EL (cell line): ENCODE measurements around the gene LRRC8C.
"Not testable (repeated sequence)": the region's sequence is repeated elsewhere in the genome, so short reads cannot be mapped to it uniquely, and the experiment has no call there.

Experiments
- DNase-seq: peaks from one replicate; pipeline ENCODE4 v3.0.0-alpha.2; 2016

The LRRC8C gene

DNA sequence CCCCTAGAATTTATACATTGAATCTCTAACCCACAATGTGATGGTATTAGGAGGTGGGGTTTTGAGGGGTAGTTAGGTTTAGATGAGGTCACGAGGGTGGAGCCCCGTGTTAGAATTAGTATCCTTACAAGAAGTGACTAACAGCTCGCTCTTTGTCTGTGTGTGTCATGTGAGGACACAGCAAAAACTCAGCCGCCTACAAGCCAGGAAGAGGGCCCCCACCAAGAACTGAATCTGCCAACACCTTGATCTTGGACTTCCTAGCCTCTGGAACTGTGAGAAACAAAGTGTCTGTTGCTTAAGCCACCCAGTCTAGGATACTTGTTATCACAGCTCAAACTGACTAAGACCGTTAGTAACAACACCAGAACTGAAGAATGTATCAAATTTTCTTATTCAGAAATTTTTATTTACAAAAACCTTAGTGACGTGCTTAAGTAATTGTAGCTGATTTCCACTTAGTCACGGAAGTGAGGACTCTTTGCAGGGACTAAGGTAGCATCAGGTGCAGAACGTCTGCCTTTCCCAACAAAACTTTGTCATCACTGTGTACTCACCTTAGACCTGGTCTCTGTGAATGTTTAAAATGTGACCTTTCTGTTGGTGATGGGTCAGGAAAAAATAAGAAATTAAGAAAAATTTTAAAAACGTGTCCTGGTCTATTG lies 24.5 kb upstream of the LRRC8C start:
- no peak for DNase-seq

DNA sequence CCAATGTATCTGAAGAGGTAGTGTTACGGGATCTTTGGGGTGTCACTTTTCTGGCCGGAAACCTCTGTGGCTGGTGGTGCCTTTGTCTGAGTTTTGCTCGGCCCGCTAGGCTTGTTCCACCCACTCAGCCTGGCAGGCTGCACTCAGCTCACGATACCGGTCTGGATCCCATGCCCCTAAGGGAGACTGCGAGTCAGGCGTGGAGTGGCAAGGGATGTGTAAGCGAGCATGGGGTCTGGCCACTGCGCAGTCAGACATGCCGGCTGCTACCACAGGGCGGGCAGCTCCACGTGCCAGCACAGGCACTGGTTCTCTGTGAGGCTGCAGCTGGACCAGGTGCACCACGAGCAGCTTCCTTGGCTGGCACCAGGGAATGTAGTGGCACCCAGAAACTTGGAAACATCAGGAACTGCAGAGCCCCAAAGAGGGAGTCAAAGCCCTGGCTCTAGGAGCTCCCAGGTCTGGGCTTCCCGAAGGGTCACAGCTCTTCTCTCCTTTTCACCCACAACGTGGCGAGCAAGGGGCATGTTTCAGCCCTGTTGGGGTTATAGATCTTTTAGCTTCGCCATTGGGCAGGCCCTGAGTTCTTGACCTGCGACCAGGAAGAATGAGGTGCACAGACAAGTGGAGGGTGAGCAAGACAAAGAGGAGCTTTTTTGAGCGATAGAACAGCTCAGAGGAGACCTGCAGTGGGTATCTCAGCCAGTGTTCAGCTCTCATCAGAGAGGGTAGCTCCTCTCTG lies 23.8 kb upstream of the LRRC8C start:
- DNase-seq: no peak

DNA sequence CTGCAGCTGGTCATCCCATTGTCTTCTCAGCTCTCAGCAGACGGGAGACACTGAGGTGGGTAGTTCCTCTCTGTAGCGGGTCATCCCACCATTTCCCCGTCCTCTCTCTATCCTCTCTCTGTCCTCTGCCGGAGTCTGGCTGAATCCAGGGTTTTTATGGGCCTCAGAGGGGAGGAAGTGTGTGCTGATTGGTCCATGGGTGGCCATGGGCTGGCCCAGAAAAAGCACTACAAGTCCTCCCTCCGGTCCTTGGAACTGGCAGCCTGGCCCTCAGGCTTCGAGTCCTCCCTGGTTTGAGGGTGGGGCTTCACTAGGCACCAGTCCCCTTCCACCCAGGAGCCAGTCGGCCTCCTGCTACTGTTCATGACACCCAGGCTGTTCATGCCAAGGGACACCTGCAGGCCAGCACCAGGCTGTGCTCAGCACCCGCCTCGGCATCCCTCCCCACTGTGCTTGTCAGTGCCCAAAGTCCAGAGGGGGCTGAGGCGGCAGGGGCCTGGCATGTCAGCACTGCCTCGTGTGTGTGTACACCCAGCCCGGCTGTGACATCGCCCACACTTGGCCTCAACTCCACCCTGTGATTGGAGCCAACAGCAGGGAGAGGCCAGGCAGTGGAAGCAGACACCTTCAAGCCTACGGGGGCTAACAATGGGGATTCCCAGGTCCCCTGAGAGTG lies 23.0 kb upstream of the LRRC8C start:
- DNase-seq: no peak

DNA sequence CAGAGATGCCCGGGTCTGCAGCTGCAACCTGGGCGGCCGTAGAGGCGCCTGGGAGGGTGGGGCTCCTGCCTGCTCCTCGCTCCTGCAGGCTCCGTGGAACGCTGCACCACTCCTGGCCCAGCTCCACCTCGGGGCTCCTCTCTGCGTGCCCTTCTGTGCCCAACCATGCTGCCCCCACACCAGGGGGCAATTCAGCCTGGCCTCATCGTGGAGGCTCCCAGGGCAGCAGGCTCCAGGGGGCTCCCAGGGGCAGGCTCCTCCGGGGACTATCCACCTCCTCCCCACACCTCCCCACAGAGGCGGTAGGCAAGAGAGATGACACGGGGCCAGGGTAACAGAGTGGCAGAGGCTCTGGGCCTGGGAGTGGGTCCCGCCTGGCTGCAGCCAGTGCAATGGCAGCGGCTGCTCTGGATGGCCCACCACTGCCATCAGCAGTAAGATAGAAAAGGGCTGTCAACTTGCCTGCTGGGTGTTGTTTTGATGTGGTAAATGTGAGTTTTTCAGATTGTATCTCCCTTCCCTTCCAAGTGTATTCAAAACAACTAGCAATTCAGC lies 22.4 kb upstream of the LRRC8C start:
- DNase-seq: no peak

DNA sequence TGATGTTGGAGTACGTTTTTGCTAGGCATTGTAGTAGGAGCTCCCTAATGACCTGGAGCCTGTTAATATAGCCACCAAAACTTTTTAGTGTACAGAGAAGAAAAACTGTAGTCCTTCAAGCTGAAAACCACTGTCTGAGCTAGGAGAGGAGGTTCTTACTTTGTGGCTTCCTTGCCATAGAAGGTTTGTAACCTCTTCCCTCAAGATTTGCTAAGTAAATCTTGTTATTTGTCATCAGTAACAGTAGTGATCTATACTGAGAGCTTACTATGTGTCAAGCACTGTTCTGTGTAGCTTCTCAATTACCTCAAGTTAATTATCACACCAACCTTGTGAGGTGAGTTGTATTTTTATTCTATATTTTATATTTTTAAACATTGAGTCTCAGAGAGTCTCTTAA lies 21.2 kb upstream of the LRRC8C start:
- no peak for DNase-seq

DNA sequence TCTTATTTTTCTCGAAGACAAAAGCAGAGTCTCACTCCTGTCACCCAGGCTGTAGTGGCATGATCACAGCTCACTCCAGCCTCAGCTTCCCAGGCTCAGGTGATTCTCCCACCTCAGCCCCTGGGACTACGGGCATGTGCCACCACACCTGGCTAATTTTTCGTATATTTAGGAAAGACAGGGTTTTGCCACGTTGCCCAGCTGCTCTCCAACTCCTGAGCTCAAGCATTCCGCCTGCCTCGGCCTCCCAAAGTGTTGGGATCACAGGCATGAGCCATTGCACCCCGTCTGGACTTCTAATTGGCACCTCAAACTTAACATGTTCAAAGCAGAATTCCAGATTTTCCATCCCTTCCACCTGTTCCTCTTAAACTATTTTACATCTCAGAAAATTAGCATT lies 19.0 kb upstream of the LRRC8C start:
- DNase-seq: no peak

DNA sequence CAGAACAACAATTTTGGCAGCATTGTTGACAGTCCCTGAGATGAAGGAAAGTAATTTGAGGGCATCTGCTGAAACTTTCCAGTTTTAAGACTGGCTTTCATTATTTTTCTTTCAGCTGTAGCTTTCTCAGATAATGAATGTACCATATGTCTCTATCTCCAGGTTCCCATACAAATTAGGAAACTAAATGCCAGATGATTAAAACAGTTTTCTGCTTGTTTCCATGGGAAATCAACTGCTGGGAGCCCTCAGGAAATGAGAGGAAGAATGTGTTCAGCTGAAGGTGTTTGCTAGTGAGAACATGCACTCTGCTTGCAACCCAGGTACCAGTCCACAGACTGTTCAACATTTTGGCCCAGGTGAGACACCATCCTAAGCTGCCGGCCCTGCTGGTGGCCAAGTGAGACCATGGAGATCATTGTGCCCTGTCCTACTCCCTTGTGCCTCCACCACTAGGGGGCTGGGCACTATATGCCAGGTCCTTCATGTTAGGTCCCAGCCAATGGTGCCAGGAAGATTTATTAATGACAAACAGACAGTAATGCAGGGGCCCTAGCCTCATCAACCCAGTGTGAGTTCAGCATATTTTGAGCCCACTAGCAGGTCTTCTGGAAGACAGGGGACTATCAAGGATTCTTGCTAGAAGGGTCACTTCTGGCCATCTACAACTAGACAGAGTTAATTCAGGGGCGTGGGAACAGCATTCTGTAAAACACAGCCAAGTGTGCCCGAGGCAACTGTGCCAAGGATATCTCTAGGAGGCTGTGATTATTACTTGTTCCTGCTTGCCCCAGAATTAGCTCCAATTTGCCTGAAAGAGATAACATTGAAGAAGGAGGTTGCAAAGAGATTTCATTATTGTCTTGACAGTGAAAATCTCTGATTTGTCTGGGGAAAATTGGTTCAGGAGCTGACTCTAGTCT lies 17.0 kb upstream of the LRRC8C start:
- DNase-seq: no peak

DNA sequence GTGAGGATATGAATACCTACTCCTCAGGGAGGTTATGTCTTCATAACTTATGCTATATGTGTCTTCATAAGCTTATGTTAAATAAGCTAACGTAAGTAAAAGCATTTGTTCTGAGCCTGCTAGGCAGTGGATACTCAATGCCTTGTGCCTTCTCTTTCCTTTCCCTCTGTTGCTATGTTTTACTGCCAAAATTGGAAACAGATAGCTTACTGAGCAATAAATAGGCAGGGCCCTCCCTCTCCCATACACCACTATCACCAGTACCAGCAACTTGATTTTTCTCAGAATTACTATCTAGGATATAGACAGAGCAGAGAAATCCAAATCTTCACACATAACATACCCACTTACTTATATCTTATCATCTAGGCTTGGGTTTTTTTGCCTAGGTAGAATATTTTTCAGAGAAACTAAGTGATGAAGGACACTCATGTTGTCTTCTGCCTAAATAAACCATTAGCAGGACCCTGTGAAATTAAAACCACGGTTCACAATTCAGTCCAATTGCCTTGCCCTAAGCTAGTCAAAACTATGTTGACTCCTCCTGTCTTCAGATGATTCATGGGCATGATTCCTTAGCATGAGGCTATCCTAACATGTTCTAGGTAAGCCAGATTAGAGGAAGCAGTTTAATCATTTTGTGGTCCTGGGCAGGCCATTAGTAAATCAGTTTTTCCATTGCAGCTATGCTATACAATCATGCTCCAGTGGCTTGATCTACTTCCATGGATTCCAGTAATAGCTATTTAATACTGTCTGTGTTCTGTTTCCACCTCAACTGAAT lies 15.9 kb upstream of the LRRC8C start:
- no peak for DNase-seq

DNA sequence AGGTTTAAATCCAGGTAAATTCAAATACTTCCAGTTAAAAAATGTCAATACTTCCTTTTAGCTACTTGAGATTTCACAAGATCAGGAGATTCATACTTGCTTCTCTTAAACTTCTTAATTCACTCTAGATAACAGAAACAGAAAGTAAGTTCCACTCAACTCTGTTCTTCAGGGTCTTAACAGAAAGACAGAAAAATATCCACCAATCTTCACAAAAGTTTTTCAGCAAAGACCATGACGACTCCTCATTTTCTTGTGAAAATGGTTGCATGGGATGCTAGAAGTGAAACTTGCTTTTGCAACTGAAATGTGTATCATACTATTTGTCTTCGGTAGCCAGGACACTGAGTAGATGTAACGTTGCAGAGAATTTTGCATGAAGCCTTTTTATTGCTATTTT lies 12.3 kb upstream of the LRRC8C start:
- no peak for DNase-seq

DNA sequence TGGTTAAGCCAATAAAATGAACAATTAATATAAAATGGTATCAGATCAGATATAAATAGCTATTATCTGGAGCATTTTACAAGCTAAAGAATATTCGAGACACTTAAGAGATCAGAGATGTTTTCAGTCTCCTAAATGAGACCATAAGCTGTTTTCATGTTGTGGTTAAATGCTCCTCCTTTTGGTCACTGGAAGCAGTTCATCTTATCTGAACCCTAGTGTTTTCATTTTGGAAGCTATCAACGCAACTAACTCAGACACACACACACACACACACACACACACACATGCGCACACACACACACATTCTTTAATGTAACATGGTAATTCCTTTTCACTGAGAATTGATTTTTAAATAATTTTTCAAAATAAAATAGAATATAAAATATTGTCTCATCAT lies 10.0 kb upstream of the LRRC8C start:
- no peak for DNase-seq

DNA sequence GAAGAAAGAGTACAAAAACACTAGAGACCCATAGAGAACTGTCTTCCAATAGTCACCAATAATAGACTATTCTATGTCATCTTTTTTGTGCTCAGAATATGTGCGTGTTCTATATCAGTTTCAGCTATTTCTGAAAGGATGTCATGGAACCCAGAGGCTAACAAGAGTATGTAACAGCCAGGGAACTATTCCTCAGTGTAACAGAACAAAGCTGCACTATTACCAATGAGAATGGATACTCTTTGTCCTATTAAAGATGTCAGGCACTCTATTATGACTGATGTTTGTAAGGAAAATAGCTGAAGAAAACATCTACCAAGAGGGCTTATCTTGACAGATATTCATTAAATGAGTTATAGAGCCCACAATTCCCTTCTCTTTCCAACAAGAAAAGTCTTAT lies 8.6 kb upstream of the LRRC8C start:
- no peak for DNase-seq

DNA sequence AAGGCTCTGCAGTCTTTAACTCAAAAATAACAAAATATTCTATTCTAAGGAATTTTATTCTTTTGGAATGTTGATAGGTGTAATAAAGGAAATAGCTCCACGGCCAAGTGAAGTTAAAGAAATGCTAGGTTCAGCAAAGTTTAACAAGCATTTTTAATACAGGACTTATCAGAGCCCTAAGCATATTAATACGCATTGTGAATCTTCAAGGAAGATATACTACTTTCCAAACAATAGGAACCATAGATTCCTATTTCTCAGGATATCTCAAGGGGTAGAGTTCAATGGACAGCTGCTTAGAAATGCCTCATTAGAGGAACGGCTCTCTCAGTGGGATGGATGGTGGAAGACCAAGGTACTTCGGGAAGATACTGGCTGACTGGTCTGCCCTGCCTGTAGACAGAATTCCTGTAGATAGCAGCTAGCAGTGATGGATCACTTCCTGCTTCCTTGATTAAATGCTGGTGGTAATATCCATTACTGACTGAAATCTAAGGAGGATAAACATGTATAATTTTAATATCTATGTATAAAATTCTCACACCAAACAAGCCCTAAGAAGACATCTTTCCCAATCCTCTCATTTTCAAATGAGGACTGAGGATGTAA lies 8.1 kb upstream of the LRRC8C start:
- DNase-seq: no peak

DNA sequence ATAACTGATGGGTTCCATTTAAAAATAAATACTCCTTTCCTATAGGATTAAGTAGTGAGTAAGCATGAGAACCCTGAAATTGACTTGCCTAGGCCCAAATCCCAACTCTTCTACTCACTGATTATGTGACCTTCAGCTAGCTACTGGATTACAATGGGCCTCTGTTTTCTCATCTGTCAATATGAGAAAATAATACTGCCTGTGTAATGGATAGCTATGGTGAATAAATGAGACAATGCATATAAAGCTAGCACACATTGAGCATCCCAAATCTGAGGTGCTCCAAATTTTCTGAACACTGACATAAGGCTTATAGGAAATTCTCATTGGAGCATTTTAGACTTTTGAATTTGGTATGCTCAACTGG lies 5.3 kb upstream of the LRRC8C start:
- no peak for DNase-seq

DNA sequence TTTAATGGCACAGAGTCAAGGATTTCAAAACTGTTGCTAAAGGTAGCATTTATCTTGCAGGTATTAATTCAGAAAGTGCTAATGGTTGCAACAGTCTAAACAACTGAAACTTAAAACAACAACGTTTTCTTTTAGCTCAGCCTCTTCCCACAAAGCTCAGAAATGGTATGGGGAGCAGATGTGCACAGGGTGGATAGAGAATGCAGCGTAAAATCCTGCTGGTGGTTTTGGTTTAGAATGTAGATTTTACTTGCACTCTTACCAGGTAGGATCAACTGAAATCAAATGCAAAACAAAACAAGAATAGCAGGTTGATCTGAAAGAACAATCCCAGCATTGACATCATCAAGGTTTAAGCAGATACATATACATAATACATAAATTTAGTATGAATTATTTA lies 3.8 kb upstream of the LRRC8C start:
- DNase-seq: no peak

DNA sequence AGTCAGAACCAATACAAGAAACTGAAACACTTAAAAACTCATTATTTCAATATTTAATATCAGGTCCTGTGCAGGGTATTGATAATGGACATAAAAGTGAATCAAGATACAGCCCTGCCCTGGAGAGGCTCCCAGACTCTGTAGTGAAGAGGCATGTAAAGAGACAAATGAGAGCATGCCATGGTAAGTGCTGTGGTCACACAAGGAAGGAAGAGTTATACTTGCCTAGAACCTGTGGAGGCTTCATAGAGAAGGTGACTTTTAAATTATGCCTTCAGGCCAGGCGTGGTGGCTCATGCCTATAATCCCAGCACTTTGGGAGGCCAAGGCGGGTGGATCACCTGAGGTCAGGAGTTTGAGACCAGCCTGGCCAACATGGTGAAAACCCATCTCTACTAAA lies 3.3 kb upstream of the LRRC8C start:
- not testable (repeated sequence) for DNase-seq

DNA sequence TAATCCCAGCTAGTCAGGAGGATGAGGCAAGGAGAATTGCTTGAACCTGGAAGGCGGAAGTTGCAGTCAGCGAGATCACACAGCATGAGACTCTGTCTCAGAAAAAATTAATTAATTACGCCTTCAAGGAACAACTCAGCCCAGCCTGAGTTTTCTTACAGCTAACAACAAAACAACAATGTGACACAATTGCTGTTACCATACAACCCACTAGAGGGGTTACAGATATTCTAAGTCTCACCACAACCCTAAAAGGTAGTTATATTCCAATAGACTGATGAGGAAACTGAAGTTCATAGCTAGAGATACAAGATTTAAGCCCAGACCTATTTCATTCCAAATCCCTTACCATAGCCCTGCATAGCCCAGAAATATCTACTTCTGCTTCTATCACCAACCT lies 2.9 kb upstream of the LRRC8C start:
- no peak for DNase-seq

DNA sequence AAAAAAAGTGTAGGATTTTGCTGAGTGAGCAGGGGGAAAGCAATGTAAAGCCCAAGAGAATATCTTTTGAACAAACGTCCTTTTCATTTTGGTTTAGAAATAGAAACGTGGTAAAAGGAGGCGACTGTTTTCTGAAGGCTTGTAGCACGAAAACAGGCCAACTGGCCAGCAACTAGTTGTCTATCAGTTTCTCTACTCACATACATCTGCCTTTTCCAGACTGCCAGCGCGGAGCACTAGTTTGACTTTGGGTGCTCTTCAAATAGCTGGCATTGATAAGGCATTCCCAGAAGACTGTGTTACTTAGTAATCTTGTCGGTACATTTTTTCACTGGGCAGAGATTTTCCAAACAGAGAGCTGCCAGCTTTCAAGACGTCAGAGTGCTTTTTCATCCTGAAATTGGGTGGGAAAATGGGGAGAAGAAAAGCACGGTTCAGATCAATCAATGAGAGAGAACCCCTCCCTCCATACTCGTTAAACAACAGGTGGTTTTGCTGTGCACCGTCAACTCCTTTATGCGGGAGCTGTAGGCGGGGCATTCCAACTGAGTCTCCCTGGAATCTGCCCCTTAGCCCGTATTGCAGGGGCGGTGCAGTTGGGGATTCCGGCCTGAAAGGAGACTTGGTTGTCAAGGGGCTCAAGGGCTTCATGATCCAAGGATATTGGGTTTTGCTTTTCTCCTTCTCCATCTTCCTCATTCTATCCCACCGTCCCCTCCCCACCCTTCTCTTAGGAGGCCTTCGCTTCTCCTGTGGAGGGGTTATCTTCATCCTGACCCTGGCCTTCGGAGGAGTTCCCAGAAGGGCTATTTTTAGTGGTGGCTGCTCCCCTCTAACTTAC lies 884 bp upstream of the LRRC8C start:
- peak; percentile 9 for DNase-seq

DNA sequence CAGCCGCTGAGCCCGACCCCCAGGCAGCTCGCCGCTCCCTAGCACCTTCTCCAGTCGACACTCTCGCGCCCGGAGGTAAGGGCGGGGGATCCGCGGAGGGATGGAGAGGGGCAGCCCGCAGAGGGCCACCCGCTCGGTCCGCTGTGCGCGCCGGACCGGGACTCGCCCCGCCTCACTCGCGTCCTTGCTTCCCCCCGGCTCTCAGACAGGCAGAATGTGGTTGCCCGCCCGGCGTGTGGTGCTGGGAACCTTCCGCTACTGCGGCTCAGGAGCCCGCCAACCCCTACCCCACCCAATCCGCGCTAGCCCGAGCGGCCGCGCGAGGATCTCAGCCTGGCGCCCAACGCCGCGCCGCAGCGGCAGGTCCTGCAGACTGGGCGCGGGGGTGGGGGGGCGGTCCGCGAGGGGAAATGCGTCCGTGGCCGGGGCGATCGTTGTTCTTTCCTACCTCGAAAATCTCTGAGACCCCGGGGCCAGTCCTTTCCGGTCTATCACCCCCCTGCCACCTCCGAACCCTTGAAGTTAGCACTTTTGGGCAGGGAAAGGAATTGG lies 404 bp downstream of the LRRC8C start:
- peak; percentile 70 for DNase-seq

DNA sequence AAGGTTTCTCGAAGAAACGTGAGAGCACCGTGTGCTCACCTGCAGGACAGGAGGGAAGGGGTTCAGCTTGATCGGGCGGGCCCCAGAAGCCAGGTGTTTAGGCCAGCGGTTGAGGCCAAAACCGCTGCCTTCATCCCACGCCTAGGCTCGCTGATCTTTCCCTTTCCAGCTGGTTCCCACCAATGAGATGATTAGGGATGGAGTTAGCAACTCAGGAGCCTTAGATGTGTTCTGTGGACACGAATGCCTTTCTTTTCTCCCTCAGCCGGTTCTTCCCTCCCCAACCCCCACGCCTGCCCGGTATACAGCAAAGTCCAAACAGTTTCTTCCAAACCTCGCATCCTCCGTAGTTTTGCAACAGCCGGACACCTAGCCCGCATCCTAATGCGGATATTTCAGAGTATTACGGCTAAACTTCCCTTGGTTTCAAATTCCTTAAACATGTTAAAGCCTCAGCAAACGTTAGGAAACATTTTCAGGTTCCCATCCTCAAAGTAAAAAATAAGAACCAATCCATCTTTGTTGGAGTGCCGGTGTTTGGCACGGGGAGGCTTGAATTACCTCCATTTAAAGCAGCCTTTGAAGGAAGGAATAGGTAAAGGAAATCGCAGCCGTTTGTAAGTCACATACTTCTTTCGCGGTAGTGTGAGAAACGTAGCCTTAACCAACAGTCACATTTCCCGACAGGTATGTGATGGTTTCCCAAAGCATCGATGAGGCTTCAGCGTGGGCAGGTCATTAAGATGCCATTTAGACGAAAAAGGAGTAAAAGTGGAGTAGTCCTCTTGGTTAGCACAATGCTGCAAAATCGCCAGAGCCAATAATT lies 1.1 kb downstream of the LRRC8C start:
- peak; percentile 55 for DNase-seq
